ENCODE results near the gene CXCL10.

- TF ChIP-seq CTCF (IDR thresholded peaks at IDR 0.05) (no peak), ZFX (IDR thresholded peaks at IDR 0.05; ENCODE audit: borderline replicate concordance) (no peak)
These were observed 11.5 kb downstream of the CXCL10 start for GRCh38 chr4:76011700-76012387.
